Measurements from ENCODE around the gene TCP10L. TPM values are rescaled to one million over a fixed set of nuclear protein-coding genes. Genes with fewer than 3 reads are reported as not detected.

The TCP10L gene
- total and polyA plus RNA-seq, 2 of the 4 experiments (the other 2 are of a cell fraction) = 0.09 TPM; not detected in 1

DNA sequence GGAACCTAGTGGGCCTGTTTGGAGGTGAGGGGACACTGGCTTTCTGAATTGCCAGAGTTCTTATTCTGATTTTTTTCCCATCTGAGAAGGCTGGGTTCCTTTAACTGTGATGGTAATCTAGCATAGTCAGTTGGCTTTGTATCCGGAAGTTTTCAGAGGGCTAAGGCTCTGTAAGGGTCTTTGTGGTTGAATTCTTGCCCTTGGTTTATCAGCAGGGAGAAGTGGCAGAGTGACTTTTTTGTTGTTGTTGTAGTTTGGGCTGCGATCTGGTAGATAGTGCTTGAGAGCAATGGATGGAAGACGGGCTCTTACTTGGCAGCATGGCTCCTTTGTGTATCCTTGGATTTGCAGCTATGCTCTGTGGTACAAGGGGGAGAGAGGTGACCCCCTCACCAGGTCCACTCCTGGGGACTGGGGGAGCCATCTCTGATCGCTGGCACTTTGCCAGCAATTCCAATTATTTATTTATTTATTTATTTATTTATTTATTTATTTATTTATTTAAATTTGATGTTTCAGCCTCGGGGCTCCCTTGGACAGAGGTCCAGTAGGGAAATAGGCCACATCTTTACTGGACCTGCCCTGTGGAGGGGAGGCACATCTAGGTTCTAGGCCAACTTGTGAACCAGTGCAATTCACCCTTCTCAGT is 18.5 kb downstream of the TCP10L start:
- Histone ChIP-seq H3K36me3 (ENCODE audit: control insufficient read depth, insufficient read depth, low read length) (no peaks in the 10 kb centered on the region), H2AK9ac (replicated peaks; ENCODE audit: low read depth, low read length, poor library complexity) (no peak overlapping the region), H3K18ac (ENCODE audit: low read depth, low read length) (no peak overlapping the region), H4K5ac (ENCODE audit: low read depth, low read length) (no peak overlapping the region), H3K4me3 (ENCODE audit: insufficient read depth, low read depth, low read length) (no peak overlapping the region), H3K79me1 (ENCODE audit: low read depth in 1 of 2, low read length in 2 of 2) (no peaks in the 10 kb centered on the region), H2BK15ac (ENCODE audit: low read depth, low read length) (no peak overlapping the region), H3K9ac (ENCODE audit: low read depth, low read length) (no peak overlapping the region), H3K14ac (replicated peaks; ENCODE audit: low read depth, low read length) (no peak overlapping the region; the same call in 1 of the 2 replicates), H2AFZ (replicated peaks; ENCODE audit: low read length, poor library complexity) (no peak overlapping the region), H3K9me1 (ENCODE audit: insufficient read depth, low read length) (no peaks in the 10 kb centered on the region), H3K56ac (ENCODE audit: extremely low read depth, insufficient read depth, low read length) (no peak overlapping the region), H2BK5ac (ENCODE audit: low read depth, low read length, poor library complexity, severe bottlenecking) (no peak overlapping the region), H2BK20ac (ENCODE audit: low read depth, low read length) (no peak overlapping the region), H3K4me2 (ENCODE audit: low read depth, low read length) (no peak overlapping the region), H4K20me1 (ENCODE audit: insufficient read depth, low read length) (no peaks in the 10 kb centered on the region), H3K9me3 (ENCODE audit: control insufficient read depth, insufficient read depth, low read length) (no peaks in the 10 kb centered on the region; the same call in 1 of the 2 replicates), H4K91ac (ENCODE audit: insufficient read depth, low read depth, low read length) (no peak overlapping the region), H3K4me1 (ENCODE audit: control insufficient read depth, insufficient read depth, low read length) (no peaks in the 10 kb centered on the region), H3K23ac (ENCODE audit: low read depth, low read length) (no peak overlapping the region; the same call in 1 of the 2 replicates), H2AK5ac (ENCODE audit: low read depth, low read length) (no peak overlapping the region), H3K27me3 (ENCODE audit: control insufficient read depth, insufficient read depth, low read length) (no peaks in the 10 kb centered on the region), H3K27ac (ENCODE audit: insufficient read depth, low read length) (no peak overlapping the region), H3K4ac (ENCODE audit: low read depth, low read length) (no peak overlapping the region), H4K8ac (ENCODE audit: low read depth in 2 of 2, low read length in 2 of 2) (no peak overlapping the region), H2BK120ac (ENCODE audit: low read depth, low read length) (no peak overlapping the region)
- TF ChIP-seq POLR2A (IDR thresholded peaks at IDR 0.05; ENCODE audit: low read depth, low read length) (no peak), MAFK (IDR thresholded peaks at IDR 0.05; ENCODE audit: low read depth, low read length) (no peak), CEBPB (IDR thresholded peaks at IDR 0.05; ENCODE audit: low read depth, low read length) (no peak), SMC3 (IDR thresholded peaks at IDR 0.05; ENCODE audit: low read depth, low read length) (no peak)
- TF ChIP-seq, protein P1, sequence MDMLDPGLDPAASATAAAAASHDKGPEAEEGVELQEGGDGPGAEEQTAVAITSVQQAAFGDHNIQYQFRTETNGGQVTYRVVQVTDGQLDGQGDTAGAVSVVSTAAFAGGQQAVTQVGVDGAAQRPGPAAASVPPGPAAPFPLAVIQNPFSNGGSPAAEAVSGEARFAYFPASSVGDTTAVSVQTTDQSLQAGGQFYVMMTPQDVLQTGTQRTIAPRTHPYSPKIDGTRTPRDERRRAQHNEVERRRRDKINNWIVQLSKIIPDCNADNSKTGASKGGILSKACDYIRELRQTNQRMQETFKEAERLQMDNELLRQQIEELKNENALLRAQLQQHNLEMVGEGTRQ (IDR thresholded peaks at IDR 0.05; ENCODE audit: low read depth, low read length) = no peak
- DNase-seq (no peak), ATAC-seq (ENCODE audit: low read depth) (no peak)
- in situ Hi-C loops (cut with MboI; ENCODE audit: low sequenced_read_pairs) = no loop called here
- CTCF ChIA-PET = no interaction called here
- dilution Hi-C loops (cut with HindIII; ENCODE audit: low sequenced_read_pairs, unreplicated experiment) = no loop called here
- WGBS, 2 experiments (ENCODE audit: extremely low coverage in 2 of 2, insufficient read length in 1 of 2) = no CpG with 5 or more reads among the region's 5 CpGs
- no TSS peak for BruUV-seq (replicated peaks)
- POLR2A ChIA-PET (ENCODE audit: unreplicated experiment) = no interaction called here
- intact Hi-C loops (cut with micrococcal nuclease) = no loop called here

All from IMR-90 (cell line).